HG03139 (cell line): Measurements from ENCODE around the gene VWA1.
"Not testable (repeated sequence)": the region's sequence is repeated elsewhere in the genome, so short reads cannot be mapped to it uniquely, and the experiment has no call there.

Experiments used
- ATAC-seq: cut with Tn5 transposase; IDR thresholded peaks from one replicate; pipeline ENCODE4 v1.9.1; 2021; ENCODE audit not compliant: unreplicated experiment

The VWA1 gene

DNA sequence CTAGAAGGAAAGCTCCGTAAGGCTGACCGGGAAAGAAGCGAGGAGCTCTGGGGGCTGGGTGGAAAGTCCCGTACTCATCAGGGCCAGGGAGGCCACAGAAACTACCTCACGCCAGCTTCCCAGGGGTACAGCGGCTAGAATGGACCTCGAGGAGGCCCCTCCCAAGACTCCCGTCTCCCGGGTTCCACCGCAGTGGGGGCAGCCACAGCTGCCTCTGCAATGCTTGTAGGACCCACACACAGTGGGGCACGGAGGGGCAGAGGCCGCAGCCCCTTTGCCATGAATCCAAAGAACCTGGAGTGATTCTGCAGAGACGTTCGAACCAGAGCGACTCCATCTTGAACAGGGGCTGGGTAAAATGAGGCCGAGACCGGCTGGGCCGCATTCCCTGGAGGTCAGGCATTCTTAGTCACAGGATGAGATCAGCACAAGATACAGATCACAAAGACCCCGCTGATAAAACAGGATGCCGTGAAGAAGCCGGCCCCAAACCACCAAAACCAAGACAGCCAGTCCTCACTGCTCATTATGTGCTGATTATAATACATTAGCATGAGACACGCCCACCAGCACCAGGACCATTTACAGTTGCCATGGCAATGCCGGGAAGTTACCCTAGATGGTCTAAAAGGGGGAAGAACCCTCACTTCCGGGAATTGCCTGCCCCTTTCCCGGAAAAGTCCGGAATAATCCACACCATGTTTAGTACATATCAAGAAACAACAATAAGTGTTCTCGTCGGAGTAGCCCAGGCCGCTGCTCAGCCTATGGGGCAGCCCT lies 12.8 kb upstream of the VWA1 start:
- ATAC-seq = no peak

DNA sequence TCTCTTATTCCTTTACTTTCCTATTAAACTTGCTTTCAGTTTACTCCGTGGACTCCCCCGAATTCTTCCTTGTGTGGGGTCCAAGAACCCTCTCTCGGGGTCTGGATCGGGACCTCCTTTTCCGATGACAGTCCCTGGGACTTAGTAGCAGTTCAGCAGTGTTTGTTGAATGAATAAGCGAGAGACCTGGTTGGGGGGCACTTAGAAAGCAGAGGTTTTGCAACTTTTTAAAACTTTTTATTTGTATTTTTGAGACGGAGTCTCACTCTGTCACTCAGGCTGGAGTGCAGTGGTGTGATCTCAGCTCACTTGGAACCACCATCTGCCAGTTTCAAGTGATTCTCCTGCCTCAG lies 12.3 kb upstream of the VWA1 start:
- no peak for ATAC-seq

- no peak for ATAC-seq
Observed at GRCh38 chr1:1424707-1425106, 10.8 kb upstream of the VWA1 start.

DNA sequence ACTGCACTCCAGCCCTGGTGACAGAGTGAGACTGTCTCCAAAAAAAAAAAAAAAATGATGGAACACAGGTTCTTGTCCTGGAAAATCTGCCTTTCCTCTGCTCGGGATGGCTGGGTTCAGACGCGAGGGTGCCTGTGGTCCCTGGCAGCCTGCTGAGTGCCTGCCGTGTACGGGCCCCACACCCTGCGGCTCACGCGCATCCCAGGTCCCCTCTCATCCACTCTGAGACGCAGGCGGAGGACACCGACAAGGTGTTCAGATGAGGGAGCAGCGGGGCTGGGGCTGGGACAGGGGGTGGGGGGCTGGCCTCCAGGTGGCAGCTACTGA lies 10.1 kb upstream of the VWA1 start:
- no peak for ATAC-seq

DNA sequence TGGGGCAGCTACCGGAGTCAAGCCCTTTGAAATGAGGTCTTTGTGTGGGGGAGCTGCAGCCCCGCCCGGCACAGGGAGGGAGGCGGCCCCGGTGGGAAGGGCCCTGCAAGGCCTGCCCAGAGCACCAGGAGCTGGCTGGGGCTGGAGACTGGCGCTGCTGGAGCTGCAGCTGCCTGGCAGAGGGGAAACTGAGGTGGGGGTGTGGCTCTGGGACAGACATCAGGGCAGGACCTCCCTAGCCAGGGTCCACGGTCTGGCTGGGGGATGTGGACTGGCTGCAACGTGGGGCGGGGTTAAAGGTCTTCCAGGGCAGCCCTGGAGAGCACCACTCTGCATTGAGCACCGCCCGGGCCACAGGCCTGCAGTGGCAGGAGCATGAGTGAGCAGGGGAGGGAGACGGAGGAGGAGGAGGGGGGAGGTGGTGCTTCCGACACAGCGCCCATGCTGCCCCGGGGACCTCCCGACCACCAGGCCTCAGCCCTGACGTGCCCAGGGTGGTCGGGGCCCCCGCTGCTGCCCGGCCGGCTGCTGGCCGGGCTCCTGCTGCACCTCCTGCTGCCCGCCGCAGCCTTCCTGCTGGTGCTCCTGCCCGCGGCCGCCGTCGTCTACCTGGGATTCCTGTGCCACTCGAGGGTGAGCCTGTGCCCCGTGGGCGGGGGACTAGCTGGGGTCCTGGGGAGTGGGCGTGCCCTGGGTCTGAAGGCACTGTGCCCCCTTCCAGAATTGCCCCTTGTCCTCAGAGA lies 9.6 kb upstream of the VWA1 start:
- no peak for ATAC-seq

DNA sequence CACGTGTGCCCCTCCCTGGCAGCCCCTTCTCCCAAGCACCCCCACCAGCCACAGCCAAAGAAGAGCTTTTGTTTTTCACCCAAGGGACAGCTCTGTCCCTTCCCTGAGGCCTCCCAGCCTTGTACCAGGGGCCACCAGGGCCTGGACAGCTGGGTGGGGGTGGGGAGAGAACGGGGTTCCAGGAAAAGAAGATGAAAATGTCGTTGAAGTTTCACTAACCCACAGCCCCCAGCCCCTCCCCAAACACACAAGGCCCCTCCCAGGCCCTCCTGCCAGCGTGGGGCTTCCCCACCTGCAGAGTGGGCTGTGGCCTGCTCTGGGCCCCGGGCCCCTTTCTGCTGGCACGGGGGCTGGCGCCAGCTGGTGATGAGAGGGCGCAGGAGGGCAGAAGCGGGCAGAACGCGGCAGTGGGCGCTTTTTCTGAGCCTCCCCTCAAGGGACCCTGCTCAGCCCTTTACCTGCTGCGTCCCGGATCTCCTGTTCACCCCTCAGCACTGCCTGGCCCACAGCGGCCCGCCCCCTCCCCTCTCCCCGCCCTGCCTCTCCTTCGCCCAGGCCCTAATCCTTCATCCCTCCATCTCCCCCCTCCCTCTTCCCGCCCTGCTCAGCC lies 8.9 kb upstream of the VWA1 start:
- no peak for ATAC-seq

DNA sequence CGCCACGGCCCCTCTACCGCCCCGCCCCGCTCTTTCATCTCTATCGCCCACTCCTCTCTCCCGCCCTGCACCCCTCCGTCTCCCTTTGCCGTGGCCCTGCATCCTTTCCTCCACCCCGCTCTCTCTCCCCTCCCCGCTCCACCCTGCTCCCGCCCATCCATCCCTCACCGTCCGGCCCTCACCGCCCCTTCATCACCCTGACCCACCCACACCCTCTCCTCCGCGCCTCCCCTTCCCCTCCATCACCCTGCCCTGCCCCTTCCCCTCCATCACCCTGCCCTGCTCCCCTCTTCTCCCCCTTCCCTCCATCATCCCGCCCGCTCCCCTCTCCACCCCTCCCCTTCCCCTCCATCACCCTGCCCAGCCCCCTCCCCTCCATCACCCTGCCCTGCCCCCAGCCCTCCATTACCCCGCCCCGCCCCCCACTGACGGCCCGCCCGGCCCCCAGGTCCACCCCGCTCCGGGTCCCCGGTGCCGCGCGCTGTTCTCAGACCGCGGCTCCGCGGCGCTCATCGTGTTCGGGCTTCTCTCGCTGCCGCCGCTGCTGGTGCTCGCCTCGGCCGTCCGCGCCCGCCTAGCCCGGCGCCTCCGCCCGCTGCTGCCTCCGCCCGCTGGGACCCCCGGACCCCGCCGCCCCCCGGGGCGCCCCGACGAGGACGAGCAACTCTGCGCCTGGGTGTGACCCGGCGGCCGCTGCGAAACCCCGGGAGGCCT lies 8.2 kb upstream of the VWA1 start:
- no peak for ATAC-seq

DNA sequence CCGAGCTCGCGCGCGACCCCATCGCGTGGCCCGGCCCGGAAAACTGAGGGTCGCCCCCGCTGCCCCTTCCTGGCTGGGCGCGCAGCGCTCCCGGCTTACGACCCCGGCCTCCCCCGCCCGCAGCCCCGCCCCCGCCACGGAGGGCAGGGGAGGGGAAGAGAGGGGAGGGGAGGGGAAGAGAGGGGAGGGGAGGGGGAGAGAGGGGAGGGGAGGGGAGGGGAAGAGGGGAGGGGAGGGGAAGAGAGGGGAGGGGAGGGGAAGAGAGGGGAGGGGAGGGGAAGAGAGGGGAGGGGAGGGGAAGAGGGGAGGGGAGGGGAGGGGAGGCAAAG lies 7.7 kb upstream of the VWA1 start:
- no peak for ATAC-seq

DNA sequence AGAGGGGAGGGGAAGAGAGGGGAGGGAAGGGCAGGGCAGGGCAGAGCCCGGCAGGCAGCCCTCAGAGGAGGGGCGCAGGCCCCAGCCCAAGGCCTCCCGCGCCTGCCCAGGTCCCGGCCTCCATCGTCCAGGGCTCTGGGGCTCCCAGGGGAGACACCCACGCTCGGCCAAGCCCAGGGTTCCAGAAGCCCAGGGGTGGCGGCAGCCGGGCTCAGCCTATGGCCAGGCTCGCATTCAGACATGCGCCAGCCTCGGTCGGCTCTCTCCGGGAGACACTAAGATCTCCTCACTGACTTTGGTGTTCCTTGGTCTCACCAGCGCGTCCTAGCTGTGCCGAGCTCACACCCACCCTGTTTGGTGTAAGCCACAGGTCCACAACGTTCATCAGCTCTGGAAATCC lies 7.3 kb upstream of the VWA1 start:
- no peak for ATAC-seq

- ATAC-seq = not testable (repeated sequence)
Observed at GRCh38 chr1:1428967-1429366, 6.5 kb upstream of the VWA1 start.

- ATAC-seq = no peak
Observed at GRCh38 chr1:1429671-1430073, 5.8 kb upstream of the VWA1 start.

DNA sequence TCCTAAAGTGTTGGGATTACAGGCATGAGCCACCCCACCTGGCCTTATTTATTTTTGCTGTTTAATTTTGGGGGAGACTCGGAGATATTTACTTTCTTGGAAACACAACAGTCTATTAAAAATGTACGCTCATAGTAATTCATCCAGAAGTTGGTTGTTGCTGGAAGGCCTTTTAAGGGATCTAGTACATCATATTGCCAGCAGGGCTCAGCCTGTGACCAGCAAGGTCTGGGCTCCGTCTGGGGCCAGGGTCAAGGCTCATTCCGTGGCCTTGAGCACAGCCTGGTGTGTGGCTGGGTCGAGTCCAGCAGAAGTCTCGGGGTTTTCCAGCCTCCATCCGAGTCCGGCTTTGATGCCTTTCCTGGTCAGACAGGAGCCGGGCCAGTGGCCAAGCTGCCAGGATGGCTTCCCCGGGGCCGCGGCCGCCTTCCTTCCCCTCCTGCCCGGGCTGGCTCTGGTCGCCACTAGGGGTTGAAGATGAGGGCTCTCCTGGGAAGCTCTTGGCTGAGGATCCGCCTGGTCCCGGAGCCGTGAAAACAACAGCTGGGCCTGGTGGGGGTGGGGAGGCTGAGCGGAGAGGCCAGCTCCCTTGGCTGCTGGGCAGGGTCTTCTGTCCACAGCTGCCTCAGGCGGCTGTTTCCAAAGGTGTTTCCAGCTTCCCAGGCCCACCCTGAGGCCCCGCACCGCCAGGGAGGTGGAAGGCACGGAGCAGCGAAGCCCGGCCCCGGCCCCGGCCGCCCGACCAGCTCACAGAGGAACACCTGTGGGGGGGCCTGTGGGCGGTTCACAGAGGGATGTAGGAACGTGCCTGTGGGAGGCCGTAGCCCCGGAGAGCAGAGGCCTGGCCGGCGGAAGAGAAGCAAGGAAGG lies 5.1 kb upstream of the VWA1 start:
- ATAC-seq = no peak

- no peak for ATAC-seq
Observed at GRCh38 chr1:1430992-1431844, 4.3 kb upstream of the VWA1 start.

- no peak for ATAC-seq
Observed at GRCh38 chr1:1431845-1432273, 3.6 kb upstream of the VWA1 start.

DNA sequence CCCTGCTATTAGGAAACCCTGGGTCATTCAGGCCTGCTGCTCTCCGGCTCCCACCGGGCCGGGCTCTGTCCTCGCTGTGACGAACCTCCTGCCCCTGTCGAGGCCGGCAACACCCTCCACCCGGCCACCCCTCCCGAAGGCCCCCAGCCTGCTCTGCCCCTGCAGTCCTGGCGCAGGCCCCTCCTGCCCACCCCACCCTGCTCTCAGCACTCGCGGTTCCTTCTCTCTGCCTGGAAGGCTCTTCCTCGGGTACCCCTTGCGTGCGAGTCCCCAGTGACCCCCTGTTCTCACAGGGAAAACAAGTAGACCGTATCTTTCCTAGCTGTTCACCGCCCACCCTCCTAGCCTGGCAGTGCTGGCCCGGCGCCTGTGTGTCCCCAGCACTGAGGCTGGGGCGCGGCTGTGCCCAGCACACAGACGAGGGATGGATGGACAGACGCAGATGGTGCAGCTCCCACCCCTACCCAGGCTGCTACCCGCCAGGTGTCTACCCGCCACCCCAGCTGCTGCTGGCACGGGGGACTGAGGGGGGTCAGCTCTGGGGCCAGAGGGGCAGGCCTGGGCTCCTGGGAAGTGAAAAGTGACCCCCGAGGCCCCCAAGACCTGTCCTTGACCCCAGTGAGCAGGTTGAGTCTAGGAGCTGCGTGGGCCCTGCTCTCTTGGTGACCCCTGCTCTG lies 3.1 kb upstream of the VWA1 start:
- ATAC-seq = no peak

GRCh38 chr1:1432951-1433803 lies 2.3 kb upstream of the VWA1 start:
- no peak for ATAC-seq

- no peak for ATAC-seq
Observed at GRCh38 chr1:1433804-1434130, 1.7 kb upstream of the VWA1 start.

GRCh38 chr1:1434131-1434823 lies 1.2 kb upstream of the VWA1 start:
- ATAC-seq = no peak
